ENCODE data around the gene USP34.

DNA sequence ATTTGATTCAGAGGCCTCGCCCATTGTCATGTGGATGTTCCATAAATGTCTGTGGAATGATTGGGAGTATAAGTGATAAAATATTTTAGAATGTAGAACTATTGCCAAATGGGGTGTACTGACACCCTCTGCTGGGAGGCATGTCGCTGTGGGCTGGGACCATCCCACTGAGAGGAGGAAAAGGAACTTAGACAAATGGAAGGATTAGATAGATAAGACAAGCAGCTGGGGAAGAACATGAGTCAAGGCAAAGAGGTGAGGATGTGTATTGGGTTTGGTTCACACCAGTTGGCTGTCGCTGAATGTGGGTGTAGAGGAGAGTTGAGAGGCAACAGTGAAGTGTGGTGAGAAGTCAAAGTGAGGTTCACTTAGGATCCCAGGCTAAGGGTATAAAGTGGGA, 304.9 kb downstream of the USP34 start:
- TF ChIP-seq, protein P1, sequence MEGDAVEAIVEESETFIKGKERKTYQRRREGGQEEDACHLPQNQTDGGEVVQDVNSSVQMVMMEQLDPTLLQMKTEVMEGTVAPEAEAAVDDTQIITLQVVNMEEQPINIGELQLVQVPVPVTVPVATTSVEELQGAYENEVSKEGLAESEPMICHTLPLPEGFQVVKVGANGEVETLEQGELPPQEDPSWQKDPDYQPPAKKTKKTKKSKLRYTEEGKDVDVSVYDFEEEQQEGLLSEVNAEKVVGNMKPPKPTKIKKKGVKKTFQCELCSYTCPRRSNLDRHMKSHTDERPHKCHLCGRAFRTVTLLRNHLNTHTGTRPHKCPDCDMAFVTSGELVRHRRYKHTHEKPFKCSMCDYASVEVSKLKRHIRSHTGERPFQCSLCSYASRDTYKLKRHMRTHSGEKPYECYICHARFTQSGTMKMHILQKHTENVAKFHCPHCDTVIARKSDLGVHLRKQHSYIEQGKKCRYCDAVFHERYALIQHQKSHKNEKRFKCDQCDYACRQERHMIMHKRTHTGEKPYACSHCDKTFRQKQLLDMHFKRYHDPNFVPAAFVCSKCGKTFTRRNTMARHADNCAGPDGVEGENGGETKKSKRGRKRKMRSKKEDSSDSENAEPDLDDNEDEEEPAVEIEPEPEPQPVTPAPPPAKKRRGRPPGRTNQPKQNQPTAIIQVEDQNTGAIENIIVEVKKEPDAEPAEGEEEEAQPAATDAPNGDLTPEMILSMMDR (IDR thresholded peaks at IDR 0.05; ENCODE audit: low read depth, low read length, missing input control): no peak
- TF ChIP-seq, protein P2, sequence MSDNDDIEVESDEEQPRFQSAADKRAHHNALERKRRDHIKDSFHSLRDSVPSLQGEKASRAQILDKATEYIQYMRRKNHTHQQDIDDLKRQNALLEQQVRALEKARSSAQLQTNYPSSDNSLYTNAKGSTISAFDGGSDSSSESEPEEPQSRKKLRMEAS (IDR thresholded peaks at IDR 0.05): no peak
- TF ChIP-seq, protein P3, sequence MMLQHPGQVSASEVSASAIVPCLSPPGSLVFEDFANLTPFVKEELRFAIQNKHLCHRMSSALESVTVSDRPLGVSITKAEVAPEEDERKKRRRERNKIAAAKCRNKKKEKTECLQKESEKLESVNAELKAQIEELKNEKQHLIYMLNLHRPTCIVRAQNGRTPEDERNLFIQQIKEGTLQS (IDR thresholded peaks at IDR 0.05): no peak

Data from liver (tissue), 3 donors.